GM19043 (cell line): Measurements from ENCODE around the gene TOP1.
"Not testable (repeated sequence)": the region's sequence is repeated elsewhere in the genome, so short reads cannot be mapped to it uniquely, and the experiment has no call there.

Experiments used
- ATAC-seq: cut with Tn5 transposase; IDR thresholded peaks from one replicate; pipeline ENCODE4 v1.9.1; 2021; ENCODE audit warnings: low read depth; ENCODE audit not compliant: unreplicated experiment

The TOP1 gene

GRCh38 chr20:41123631-41124030, 95.0 kb downstream of the TOP1 start:
- no peak for ATAC-seq

GRCh38 chr20:41124451-41125094, 96.0 kb downstream of the TOP1 start:
- no peak for ATAC-seq

GRCh38 chr20:41125530-41126457, 97.2 kb downstream of the TOP1 start:
- no peak for ATAC-seq

GRCh38 chr20:41126719-41127118, 98.1 kb downstream of the TOP1 start:
- ATAC-seq: no peak

- ATAC-seq: not testable (repeated sequence)
Observed at GRCh38 chr20:41128317-41128716, 99.7 kb downstream of the TOP1 start.

DNA sequence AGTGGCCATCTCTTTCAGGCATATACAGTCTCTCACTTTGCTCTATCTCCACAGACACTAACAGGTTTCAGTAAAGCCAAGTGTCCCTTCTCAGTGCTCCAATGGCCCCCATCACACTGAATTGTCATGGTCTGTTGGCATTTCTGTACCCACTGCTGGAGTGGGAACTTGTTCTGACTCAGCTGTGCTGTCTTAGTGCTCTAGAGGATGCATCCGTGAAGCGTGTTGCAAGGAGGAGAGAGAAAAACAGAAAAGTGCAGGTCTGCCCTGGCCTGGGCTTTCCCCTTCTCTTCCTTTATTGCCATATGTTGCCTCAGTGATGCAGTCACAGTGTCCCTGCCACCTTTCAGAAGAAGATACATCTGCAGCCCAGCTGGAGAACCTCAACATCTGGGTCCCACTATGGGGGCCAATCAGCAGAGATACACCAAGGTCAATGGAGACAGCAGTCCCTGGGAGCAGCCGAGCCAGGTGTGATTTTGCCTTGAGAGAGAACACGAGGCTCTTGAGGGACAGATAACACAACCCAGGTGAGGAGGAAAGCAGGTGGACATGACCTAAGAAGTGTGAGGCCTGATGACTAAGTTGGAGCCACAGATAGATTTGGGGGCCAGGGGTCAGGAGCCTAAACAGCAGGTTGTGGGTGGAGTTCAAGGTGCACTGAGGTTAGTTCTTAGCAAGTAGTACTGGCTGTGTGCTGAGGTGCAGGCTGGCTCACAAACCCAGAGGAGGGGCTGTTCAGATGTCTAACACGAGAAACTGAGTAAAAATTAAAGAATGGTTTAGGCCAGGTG, 103.2 kb downstream of the TOP1 start:
- ATAC-seq: no peak

DNA sequence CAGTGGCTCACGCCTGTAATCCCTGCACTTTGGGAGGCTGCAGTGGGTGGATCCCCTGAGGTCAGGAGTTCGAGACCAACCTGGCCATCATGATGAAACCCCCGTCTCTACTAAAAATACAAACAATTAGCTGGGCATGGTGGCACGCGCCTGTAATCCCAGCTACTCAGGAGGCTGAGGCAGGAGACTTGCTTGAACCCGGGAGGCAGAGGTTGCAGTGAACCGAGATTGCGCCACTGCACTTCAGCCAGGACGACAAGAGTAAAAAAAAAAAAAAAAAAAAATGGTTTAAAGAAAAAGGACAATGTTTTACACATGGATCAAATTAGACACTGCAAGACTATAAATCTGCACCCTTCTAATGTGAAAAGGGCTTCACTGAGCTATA, 103.8 kb downstream of the TOP1 start:
- ATAC-seq: not testable (repeated sequence)

- peak; percentile 28 for ATAC-seq
Observed at GRCh38 chr20:41133709-41134361, 105.2 kb downstream of the TOP1 start.

DNA sequence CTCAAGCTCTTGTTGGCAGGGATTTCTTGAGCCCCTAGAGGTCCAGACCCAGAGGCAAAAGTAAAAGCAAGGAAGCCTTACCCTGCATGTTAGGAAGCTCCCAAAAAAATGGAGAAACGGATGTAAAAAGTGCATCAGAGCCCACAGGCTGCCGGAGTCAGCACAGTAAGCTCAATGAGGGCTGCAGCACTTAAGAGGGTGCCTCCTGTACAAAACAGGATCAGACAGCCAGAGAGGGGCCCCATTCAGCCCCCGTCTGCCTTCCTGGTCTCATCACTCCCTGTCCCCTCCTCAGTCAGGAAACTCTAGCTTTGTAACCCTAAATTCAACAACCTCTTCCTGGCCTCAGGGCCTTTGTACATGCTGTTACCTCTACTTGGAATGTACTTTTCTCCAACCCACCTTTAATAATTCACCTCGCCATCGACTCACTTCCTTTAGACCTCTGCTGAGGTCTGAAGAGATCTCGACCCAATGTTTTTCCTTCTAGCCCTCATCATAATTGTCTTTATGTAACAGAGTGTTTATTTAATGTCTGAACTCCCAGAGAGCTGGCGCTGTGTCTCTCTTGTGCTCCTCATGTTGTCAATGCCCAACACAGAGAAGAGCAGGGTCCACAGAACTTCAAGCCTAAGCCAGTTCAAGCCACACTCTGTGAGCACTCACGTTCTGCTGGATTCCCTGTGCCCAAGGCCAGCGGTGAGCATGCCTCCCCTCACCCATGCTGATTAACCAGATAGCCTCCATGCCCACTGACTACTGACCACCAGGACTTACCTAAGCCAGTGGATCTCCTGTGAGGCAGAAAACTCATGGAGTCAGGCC, 106.0 kb downstream of the TOP1 start:
- ATAC-seq: no peak

- no peak for ATAC-seq
Observed at GRCh38 chr20:41135187-41135887, 106.7 kb downstream of the TOP1 start.

DNA sequence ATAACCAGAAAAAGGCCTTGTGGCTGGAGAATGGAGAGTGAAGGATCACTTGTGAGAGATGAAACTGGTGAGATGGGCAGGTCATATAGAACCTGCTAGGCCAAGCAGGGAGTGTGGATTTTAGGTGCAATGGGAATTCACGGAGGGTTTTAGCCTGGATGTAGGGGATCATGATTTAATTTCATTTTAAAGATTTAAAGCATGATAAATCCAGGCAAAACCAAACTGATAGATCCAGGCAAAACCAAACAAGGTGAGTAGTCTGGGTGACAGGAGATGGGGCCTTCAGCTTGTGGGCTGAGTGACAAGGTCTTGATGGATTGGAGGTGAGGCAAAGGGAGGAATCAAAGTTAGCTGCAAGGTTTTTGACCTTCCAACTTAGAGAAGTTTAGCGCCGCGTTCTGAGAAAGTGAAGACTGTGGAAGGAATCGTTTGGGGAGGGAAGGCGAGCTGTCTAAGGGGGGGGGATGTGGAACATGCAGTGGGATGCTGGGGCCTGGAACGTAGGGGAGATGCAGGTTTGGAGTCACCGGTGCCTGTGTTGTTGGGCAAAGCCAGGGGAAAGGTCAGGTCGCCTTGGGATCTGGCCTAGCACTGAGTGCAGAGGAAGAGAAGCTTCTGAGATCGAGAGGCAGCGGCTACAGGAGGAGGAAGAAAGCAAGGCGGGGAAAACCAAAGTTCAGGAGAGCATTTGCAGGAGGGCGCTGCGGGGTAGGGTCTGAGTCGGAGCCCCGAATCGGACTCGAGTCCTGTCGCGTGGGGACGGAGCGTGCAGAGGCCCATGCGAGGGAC, 107.5 kb downstream of the TOP1 start:
- no peak for ATAC-seq

- peak; percentile 43 for ATAC-seq
Observed at GRCh38 chr20:41136680-41137613, 108.3 kb downstream of the TOP1 start, which contains the start of gene PLCG1. Gene PLCG1 (plus strand): TSS chr20:41137543. CDS start chr20:41137642, 99 bp downstream.

GRCh38 chr20:41137614-41138474, 109.2 kb downstream of the TOP1 start:
- peak; percentile 11 for ATAC-seq

- ATAC-seq: no peak
Observed at GRCh38 chr20:41138475-41139226, 110.0 kb downstream of the TOP1 start.
